ENCODE results near the gene EDEM3.
"Not testable (repeated sequence)": the region's sequence is repeated elsewhere in the genome, so short reads cannot be mapped to it uniquely, and the experiment has no call there.

Gene EDEM3

GRCh38 chr1:184739796-184740195, 14.9 kb downstream of the EDEM3 start:
- no peak for DNase-seq

DNA sequence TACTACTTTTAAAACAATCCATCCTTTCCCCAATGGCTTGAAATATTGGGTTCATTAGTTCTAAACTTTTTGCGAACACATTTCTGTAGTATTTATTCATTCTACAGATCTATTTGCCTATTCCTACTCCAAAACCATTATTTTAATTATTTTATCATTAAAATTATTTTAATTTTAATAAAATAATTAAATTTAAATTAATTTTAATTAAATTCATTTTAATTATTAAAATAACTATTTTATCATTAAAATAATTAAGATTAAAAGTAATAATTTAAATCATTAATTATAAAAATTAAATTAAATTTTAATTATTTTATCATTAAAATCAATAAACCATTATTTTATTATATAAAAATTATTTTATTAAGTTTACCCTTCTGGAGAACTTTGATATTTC, 15.6 kb downstream of the EDEM3 start:
- DNase-seq = no peak

DNA sequence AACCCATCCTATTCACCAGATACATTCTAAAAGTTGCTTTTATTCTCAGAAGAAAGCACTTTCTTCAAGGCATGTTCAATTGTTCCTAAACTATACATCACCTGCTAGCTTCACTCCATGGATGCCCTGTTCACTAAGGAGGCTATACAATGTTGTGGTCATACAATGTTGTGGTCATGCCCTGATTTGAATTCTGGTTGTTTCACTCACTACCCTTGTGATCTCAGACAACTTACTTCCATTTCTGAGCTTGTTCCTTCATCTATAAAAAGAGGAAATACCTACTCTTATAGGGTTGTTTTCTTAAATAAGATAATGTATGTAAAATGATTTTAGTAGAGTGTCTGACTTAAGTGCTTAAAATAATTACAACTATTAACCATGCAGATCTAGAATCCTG, 19.7 kb downstream of the EDEM3 start:
- DNase-seq = peak; percentile 47 to 54

DNA sequence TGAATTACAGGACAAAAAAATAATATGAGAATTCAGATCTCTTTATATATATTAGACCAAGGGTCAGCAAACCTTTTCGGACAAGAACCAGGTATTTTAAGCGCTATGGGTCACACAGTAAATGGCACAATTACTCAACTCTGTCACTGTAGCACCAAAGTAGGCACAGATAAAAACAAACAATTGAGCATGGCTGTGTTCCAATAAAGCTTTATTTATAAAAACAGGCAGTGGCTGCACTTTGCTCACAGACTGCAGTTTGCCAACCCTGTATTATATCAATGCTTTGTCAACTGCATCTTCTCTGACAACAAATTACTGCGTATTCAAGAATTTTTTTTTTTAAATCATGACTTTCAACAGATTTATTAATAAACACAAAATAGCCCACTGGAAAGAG, 29.8 kb downstream of the EDEM3 start:
- no peak for DNase-seq

DNA sequence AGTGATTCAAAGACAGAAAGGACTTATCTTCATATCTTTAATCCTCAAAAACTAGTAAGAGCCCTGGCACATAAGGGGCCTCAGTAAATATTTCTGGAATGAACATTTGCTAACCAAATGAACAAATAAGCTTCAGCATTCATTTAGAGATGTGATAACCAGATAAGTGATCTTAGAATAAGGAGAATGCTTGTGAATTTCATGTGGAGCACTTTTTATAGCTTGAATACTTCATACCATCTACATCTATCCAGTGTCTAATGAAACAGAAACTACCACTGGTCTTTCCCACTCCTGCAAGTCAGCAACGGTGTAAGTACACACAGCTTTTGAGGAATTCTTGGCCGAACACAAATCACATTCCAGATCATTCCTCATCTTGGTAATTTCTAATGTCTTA, 38.5 kb downstream of the EDEM3 start:
- no peak for DNase-seq

DNA sequence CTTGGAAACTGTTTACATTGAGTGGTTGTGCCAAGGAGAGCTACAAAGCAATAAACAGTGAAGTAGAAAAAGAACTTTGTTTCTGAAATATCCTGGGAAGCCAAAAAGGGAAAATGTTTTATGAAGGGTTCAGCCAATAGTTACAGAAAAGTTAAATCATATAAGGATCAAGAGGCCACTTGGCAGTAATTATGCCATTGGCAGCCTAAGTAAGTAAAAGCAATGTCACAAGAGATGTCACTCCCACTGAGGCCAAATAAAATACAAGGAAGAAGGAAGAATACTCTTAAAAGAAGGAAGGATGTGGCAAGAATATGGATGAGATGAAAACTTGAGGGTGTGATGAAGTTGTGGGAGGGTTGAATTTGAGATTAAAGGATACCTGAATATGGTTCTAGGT, 45.2 kb downstream of the EDEM3 start:
- DNase-seq = no peak

- DNase-seq = no peak
Observed at GRCh38 chr1:184708084-184708676, 46.5 kb downstream of the EDEM3 start.

GRCh38 chr1:184705271-184705670, 49.4 kb downstream of the EDEM3 start:
- no peak for DNase-seq

GRCh38 chr1:184701816-184702215, 52.8 kb downstream of the EDEM3 start:
- DNase-seq = no peak

GRCh38 chr1:184698969-184699368, 55.7 kb downstream of the EDEM3 start:
- no peak for DNase-seq

DNA sequence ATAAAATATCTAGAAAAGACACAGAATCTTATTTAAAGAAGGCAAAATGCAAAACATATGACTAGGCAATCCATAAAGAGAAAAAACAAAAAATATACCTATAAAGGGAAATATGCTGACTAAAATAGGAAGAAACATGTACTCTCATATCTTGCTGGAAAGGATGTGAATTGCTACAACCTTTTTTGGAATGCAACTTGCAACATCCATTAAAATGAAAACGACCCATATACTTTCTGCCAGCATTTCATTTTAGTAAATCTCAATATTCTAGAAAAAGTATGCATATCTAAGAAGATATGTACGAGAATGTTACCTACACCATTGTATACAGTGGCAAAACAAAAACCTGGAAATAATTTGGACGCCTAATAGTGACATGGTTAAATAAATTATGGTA, 56.6 kb downstream of the EDEM3 start:
- no peak for DNase-seq

GRCh38 chr1:184696403-184696802, 58.3 kb downstream of the EDEM3 start:
- DNase-seq = no peak

DNA sequence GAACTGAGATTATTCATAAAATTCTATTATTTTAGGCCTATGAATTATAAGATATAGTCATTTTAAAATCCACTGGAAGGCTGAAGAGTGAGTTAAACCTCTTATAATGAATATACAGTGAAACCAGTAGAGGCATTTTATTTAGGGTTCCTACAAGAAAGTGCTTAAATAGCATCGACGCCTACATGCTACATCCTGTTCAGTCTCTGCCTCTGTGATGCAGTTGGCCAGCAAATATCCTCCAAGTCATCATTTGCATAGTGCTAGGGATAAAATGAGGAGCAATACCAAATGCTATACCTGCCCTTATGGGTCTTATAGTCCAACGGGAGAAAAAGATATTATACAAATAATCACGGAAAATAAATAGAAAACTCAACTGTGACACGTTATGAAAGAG, 59.6 kb downstream of the EDEM3 start:
- no peak for DNase-seq

GRCh38 chr1:184693011-184693410, 61.6 kb downstream of the EDEM3 start:
- no peak for DNase-seq

- peak; percentile 24 to 29 for DNase-seq
Observed at GRCh38 chr1:184691719-184692324, 62.8 kb downstream of the EDEM3 start.

GRCh38 chr1:184686540-184686939, 68.1 kb downstream of the EDEM3 start:
- DNase-seq = no peak

GRCh38 chr1:184685116-184685515, 69.5 kb downstream of the EDEM3 start:
- no peak for DNase-seq

- no peak for DNase-seq
Observed at GRCh38 chr1:184684285-184685074, 70.2 kb downstream of the EDEM3 start.

DNA sequence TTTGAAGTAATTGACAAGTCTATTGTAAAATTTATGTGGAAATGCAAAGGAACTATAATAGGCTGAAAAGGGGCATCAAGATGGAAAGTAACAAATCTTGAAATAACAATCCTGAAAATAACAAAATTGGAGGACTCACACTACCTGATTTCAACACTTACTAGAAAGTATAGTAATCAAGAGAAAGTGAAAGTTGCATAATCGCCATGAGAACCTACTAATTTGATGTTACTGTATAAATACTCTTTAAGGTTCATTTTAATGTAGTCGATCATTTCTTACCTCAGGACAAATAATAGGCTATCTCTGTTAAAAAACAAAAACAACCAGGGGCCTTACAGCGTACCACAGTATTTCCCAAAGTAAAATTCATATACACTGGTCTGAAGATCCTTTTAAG, 71.7 kb downstream of the EDEM3 start:
- DNase-seq = no peak

DNA sequence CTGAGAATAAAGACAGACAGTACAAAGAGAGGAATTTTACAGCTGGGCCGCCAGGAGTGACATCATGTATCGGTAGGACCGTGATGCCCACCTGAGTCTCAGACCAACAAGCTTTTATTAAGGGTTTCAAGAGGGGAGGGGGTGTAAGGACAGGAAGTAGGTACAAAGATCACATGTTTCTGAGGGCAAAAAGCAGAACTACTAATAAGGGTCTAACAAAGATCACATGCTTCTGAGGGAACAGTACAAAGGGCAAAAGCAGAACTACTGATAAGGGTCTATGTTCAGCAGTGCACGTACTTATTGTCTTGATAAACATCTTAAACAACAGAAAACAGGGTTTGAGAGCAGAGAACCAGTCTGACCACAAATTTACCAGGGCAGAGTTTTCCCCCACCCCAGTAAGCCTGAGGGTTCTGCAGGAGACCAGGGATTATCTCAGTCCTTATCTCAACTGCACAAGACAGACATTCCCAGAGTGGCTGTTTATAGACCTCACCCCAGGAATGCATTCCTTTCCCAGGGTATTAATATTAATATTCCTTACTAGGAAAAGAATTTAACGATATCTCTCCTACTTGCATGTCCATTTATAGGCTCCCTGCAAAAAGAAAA, 73.9 kb downstream of the EDEM3 start:
- DNase-seq = not testable (repeated sequence)

- DNase-seq = not testable (repeated sequence)
Observed at GRCh38 chr1:184679472-184679871, 75.2 kb downstream of the EDEM3 start.

DNA sequence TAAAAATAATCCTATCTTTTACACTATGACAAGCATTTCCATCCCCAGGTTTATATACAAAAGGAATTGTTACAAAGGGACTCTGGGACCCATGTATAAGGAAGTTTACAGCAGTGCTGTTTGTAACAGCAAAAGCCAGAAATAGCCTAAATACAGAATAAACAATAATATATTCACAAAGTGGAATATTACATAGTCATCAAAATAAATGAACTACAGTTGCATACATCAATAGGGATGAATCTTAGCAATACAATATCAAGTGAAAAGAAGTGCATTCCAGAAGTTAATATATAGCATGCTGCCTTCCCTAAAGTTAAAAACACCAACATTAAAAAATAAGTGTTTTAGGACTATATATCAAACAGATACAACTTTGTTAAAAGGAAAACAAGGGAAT, 77.3 kb downstream of the EDEM3 start:
- no peak for DNase-seq

DNA sequence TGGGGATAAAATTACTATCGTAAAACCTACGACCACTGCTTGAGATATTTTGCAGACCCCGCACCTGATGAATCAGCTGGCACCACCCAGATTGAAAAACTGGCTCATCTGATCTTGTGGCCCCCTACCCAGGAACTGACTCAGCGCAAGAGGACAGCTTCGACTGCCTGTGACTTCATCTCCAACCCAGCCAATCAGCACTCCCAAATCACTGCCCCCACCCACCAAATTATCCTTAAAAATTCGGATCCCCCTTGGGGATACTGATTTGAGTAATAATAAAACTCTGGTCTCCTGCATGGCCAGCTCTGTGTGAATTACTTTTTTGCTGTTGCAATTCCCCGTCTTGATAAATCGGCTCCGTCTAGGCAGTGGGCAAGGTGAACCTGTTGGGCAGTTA, 81.4 kb downstream of the EDEM3 start:
- no peak for DNase-seq
